ENCODE measurements around the gene ZNF200. TPM values are rescaled to one million over a fixed set of nuclear protein-coding genes. Genes with fewer than 3 reads are reported as not detected.
A peak's percentile ranks its signal among the peaks of the same experiment; 100 is the strongest.
"Not testable (repeated sequence)": the region's sequence is repeated elsewhere in the genome, so short reads cannot be mapped to it uniquely, and the experiment has no call there.

Gene ZNF200
- total RNA-seq, 1 experiment from 2014 or later: 8.8 TPM

GRCh38 chr16:3183445-3184139 is 51.4 kb downstream of the ZNF200 start:
- intact Hi-C loops (cut with micrococcal nuclease): no loop called here
- ATAC-seq (no peak), DNase-seq (ENCODE audit: low read depth, low spot score) (no peak)
- Histone ChIP-seq H3K36me3 (ENCODE audit: control insufficient read depth in 1 of 2, insufficient read depth in 2 of 2, low read length in 2 of 2) (no peaks in the 10 kb centered on the region), H2AFZ (ENCODE audit: low read depth, low read length, poor library complexity, severe bottlenecking) (no peak overlapping the region), H3K79me2 (ENCODE audit: insufficient read depth, low read length) (no peaks in the 10 kb centered on the region), H3K9me3 (ENCODE audit: control insufficient read depth in 1 of 2, insufficient read depth in 1 of 2, low read depth in 1 of 2, low read length in 2 of 2) (no peaks in the 10 kb centered on the region), H3K4me1 (ENCODE audit: control insufficient read depth in 1 of 2, insufficient read depth in 2 of 2, low read length in 2 of 2) (peaks cover 11 to 24% of the 10 kb centered on the region in 2 experiments; a peak in 3 of 4 replicates), H3K4me3 (replicated peaks in 1 of 2; ENCODE audit: low read depth in 1 of 2, low read length in 2 of 2) (no peak overlapping the region), H3K27me3 (ENCODE audit: insufficient read depth, low read length) (no peaks in the 10 kb centered on the region), H3K27ac (ENCODE audit: low read depth, low read length) (no peak overlapping the region), H4K20me1 (ENCODE audit: insufficient read depth) (no peaks in the 10 kb centered on the region), H3K9me2 (ENCODE audit: insufficient read depth) (no peaks in the 10 kb centered on the region), H3K9ac (ENCODE audit: low read length) (no peak overlapping the region), H3K4me2 (ENCODE audit: low read length) (peak overlapping the region; percentile 49; the same call in 1 of the 2 replicates)
- ChIA-PET POLR2A (interaction anchor here (1.0 to 1.5 kb wide), 5 partner anchors 8 to 33 kb away, joined by 3 to 6 read pairs (median 3); no protein-coding TSS in a partner anchor), CTCF (interaction anchor here (1.1 to 2.6 kb wide), 4 partner anchors 9 to 18 kb away, joined by 3 to 14 read pairs (median 4); no protein-coding TSS in a partner anchor), RAD21 (ENCODE audit: low non-redundant PET in 1 of 2, low total read pairs in 2 of 2, uncharacterized antibody in 2 of 2, unreplicated experiment in 2 of 2) (interaction anchor here in 1 of 2 experiments (1.2 kb wide), 1 partner anchor 12 kb away, joined by 4 read pairs; no protein-coding TSS in a partner anchor)
- TF ChIP-seq CEBPB (IDR thresholded peaks at IDR 0.05; ENCODE audit: low read depth) (no peak), RAD21 (IDR thresholded peaks at IDR 0.05; ENCODE audit: low read depth) (no peak), ZNF274 (IDR thresholded peaks at IDR 0.05; ENCODE audit: low read depth, low read length) (no peak), TCF7L2 (IDR thresholded peaks at IDR 0.05; ENCODE audit: borderline replicate concordance, extremely low read depth, insufficient read depth, insufficient read length) (no peak), SIN3A (IDR thresholded peaks at IDR 0.05; ENCODE audit: low read depth) (no peak), SRF (IDR thresholded peaks at IDR 0.05; ENCODE audit: low read depth) (no peak)
- no TSS peak for BruUV-seq (replicated peaks)

- Histone ChIP-seq H4K20me1 (ENCODE audit: insufficient read depth) (no peaks in the 10 kb centered on the region), H3K9ac (ENCODE audit: low read length) (no peak overlapping the region), H3K4me2 (ENCODE audit: low read length) (no peak overlapping the region), H3K4me3 (replicated peaks in 1 of 2; ENCODE audit: low read depth in 1 of 2, low read length in 2 of 2) (no peak overlapping the region), H2AFZ (ENCODE audit: low read depth, low read length, poor library complexity, severe bottlenecking) (no peak overlapping the region), H3K36me3 (ENCODE audit: control insufficient read depth in 1 of 2, insufficient read depth in 2 of 2, low read length in 2 of 2) (no peaks in the 10 kb centered on the region), H3K27me3 (ENCODE audit: insufficient read depth, low read length) (no peaks in the 10 kb centered on the region), H3K9me3 (ENCODE audit: control insufficient read depth in 1 of 2, insufficient read depth in 1 of 2, low read depth in 1 of 2, low read length in 2 of 2) (no peaks in the 10 kb centered on the region), H3K79me2 (ENCODE audit: insufficient read depth, low read length) (no peaks in the 10 kb centered on the region), H3K27ac (ENCODE audit: low read depth, low read length) (no peak overlapping the region; the same call in 1 of the 2 replicates), H3K9me2 (ENCODE audit: insufficient read depth) (no peaks in the 10 kb centered on the region), H3K4me1 (ENCODE audit: control insufficient read depth in 1 of 2, insufficient read depth in 2 of 2, low read length in 2 of 2) (peaks cover 11 to 20% of the 10 kb centered on the region in 2 experiments; a peak in 3 of 4 replicates)
- TF ChIP-seq ATF3 (IDR thresholded peaks at IDR 0.05) (peak; percentile 92), SP1 (IDR thresholded peaks at IDR 0.05; ENCODE audit: low read depth) (no peak), SRF (IDR thresholded peaks at IDR 0.05; ENCODE audit: low read depth) (no peak)
- intact Hi-C loops (cut with micrococcal nuclease): no loop called here
- peak; percentile 58 for ATAC-seq
- DNase-seq (ENCODE audit: low read depth, low spot score): no peak
- ChIA-PET POLR2A (interaction anchor here (1.2 to 1.5 kb wide), 2 partner anchors 9 to 11 kb away, joined by 3 read pairs; no protein-coding TSS in a partner anchor), CTCF (interaction anchor here (1.4 to 2.6 kb wide), 3 partner anchors 8 to 53 kb away, joined by 3 to 14 read pairs (median 3); no protein-coding TSS in a partner anchor), RAD21 (ENCODE audit: low non-redundant PET in 1 of 2, low total read pairs in 2 of 2, uncharacterized antibody in 2 of 2, unreplicated experiment in 2 of 2) (no interaction called here)
- BruUV-seq (replicated peaks): no TSS peak
Observed at GRCh38 chr16:3182608-3183444, 52.1 kb downstream of the ZNF200 start.

- H4K20me1 ChIP-seq (ENCODE audit: insufficient read depth); H3K4me3 ChIP-seq (replicated peaks in 1 of 2; ENCODE audit: low read depth in 1 of 2, low read length in 2 of 2); H3K9me2 ChIP-seq (ENCODE audit: insufficient read depth); BruUV-seq (replicated peaks); H3K4me2 ChIP-seq (ENCODE audit: low read length); DNase-seq (ENCODE audit: low read depth, low spot score); RAD21 ChIA-PET (ENCODE audit: low non-redundant PET in 1 of 2, low total read pairs in 2 of 2, uncharacterized antibody in 2 of 2, unreplicated experiment in 2 of 2); ATAC-seq; H3K79me2 ChIP-seq (ENCODE audit: insufficient read depth, low read length); H3K27ac ChIP-seq (ENCODE audit: low read depth, low read length); H3K9me3 ChIP-seq (ENCODE audit: control insufficient read depth in 1 of 2, insufficient read depth in 1 of 2, low read depth in 1 of 2, low read length in 2 of 2); H3K36me3 ChIP-seq (ENCODE audit: control insufficient read depth in 1 of 2, insufficient read depth in 2 of 2, low read length in 2 of 2); H2AFZ ChIP-seq (ENCODE audit: low read depth, low read length, poor library complexity, severe bottlenecking); H3K9ac ChIP-seq (ENCODE audit: low read length); H3K27me3 ChIP-seq (ENCODE audit: insufficient read depth, low read length); intact Hi-C loops (cut with micrococcal nuclease): not testable (repeated sequence)
- peaks cover 7 to 14% of the 10 kb centered on the region in 2 experiments; a peak in 3 of 4 replicates for H3K4me1 ChIP-seq (ENCODE audit: control insufficient read depth in 1 of 2, insufficient read depth in 2 of 2, low read length in 2 of 2)
- POLR2A ChIA-PET: interaction anchor here (1.2 kb wide), 1 partner anchor 10 kb away, joined by 3 read pairs; no protein-coding TSS in a partner anchor
- CTCF ChIA-PET: interaction anchor here (1.4 to 2.6 kb wide), 3 partner anchors 8 to 53 kb away, joined by 3 to 14 read pairs (median 3); no protein-coding TSS in a partner anchor
Observed at GRCh38 chr16:3182293-3182607, 52.7 kb downstream of the ZNF200 start.
